HCT116 (cell line): ENCODE measurements around the gene REXO4. TPM values are rescaled to one million over a fixed set of nuclear protein-coding genes. Genes with fewer than 3 reads are reported as not detected.

Experiments
- ATAC-seq: fragments of 200-7000 bp; cut with Tn5 transposase; 2 replicates; pipeline ENCODE4 v1.9.1; 2020; ENCODE audit warnings: mild to moderate bottlenecking, moderate library complexity
- BruUV-seq: library from RNA; stranded (reverse); fragments of 400-500 nt; replicated peaks from 2 replicates; lab custom pipeline; 2021; lab: Mats Ljungman, UMichigan
- CTCF ChIA-PET: fragments of 300-600 bp; sonication (Branson Sonifier 250); formaldehyde crosslinking; loops from one replicate; lab custom pipeline; 2021; ENCODE audit warnings: antibody characterized with exemption; lab: Charles Lee
- POLR2A ChIA-PET: fragments of 300-600, 350-600 bp; sonication (Branson Sonifier 250); formaldehyde crosslinking; loops from one replicate; lab custom pipeline; 2021; ENCODE audit warnings: antibody characterized with exemption; lab: Charles Lee
- RAD21 ChIA-PET, 2 experiments: fragments of 300-600 bp; sonication (Branson Sonifier 250); formaldehyde crosslinking; loops; one replicate each; lab custom pipeline; 2023; ENCODE audit warnings: low total read pairs in 2 of 2; ENCODE audit not compliant: uncharacterized antibody in 2 of 2, unreplicated experiment in 2 of 2, low non-redundant PET in 1 of 2; lab: Charles Lee
- DNase-seq: peaks from one replicate; pipeline ENCODE4 v3.0.0-alpha.2; 2010; ENCODE audit warnings: low read depth, low spot score
- H2AFZ ChIP-seq: fragments of 200-600 bp; shearing (Covaris generic), sonication (generic); 2 replicates; pipeline ENCODE4 v1.6.1; 2017; ENCODE audit warnings: low read depth, mixed run types, mixed read lengths, antibody characterized with exemption, low read length; ENCODE audit not compliant: poor library complexity, severe bottlenecking
- H3K27ac ChIP-seq: 2 replicates; pipeline ENCODE4 v1.5.1; 2012; ENCODE audit warnings: low read depth, low read length
- H3K27me3 ChIP-seq: fragments of 200-600 bp; sonication (generic); 2 replicates; pipeline ENCODE4 v1.6.1; 2016; ENCODE audit warnings: mixed run types, low read length, mixed read lengths; ENCODE audit not compliant: insufficient read depth
- H3K36me3 ChIP-seq, 2 experiments: fragments of 200-500 bp in 1 of 2; fragments of 200-600 bp in 1 of 2; sonication (Bioruptor generic) in 1 of 2; sonication (generic) in 1 of 2; 2 replicates each; pipeline versions ENCODE4 v1.5.1 to v1.6.1; 2014 to 2016; ENCODE audit warnings: low read length in 2 of 2, inconsistent platforms in 1 of 2, mixed read lengths in 1 of 2, mixed run types in 1 of 2; ENCODE audit not compliant: insufficient read depth in 2 of 2, control insufficient read depth in 1 of 2
- H3K4me1 ChIP-seq, 2 experiments: fragments of 200-600 bp in 1 of 2; sonication (generic) in 1 of 2; 2 replicates each; pipeline versions ENCODE4 v1.5.1 to v1.6.1; 2012 to 2017; ENCODE audit warnings: low read length in 2 of 2, inconsistent platforms in 1 of 2, mild to moderate bottlenecking in 1 of 2, mixed read lengths in 1 of 2, mixed run types in 1 of 2, moderate library complexity in 1 of 2; ENCODE audit not compliant: insufficient read depth in 2 of 2, control insufficient read depth in 1 of 2
- H3K4me2 ChIP-seq: fragments of 200-600 bp; sonication (generic); 2 replicates; pipeline ENCODE4 v1.6.1; 2017; ENCODE audit warnings: mixed run types, low read length, mixed read lengths
- H3K4me3 ChIP-seq, 2 experiments: fragments of 200-600 bp in 1 of 2; sonication (generic) in 1 of 2; replicated peaks in 1 of 2; 2 replicates each; pipeline ENCODE4 v1.5.1; 2011 to 2016; ENCODE audit warnings: low read length in 2 of 2, control low read depth in 1 of 2, low read depth in 1 of 2, mild to moderate bottlenecking in 1 of 2, mixed read lengths in 1 of 2, mixed run types in 1 of 2
- H3K79me2 ChIP-seq: fragments of 200-600 bp; sonication (generic); 2 replicates; pipeline ENCODE4 v1.6.1; 2017; ENCODE audit warnings: mild to moderate bottlenecking, mixed run types, low read length, moderate library complexity, mixed read lengths; ENCODE audit not compliant: insufficient read depth
- H3K9ac ChIP-seq: fragments of 200-600 bp; sonication (generic); 2 replicates; pipeline ENCODE4 v1.6.1; 2016; ENCODE audit warnings: low read length, mixed read lengths
- H3K9me2 ChIP-seq: fragments of 200-600 bp; sonication (generic), shearing (Covaris generic); 2 replicates; pipeline ENCODE4 v1.6.1; 2017; ENCODE audit warnings: mixed run types, mild to moderate bottlenecking, moderate library complexity; ENCODE audit not compliant: insufficient read depth
- H3K9me3 ChIP-seq, 2 experiments: fragments of 200-500 bp in 1 of 2; fragments of 200-600 bp in 1 of 2; sonication (Bioruptor generic) in 1 of 2; sonication (generic) in 1 of 2; 2 replicates each; pipeline ENCODE4 v1.6.1; 2014 to 2017; ENCODE audit warnings: low read length in 2 of 2, mixed read lengths in 2 of 2, inconsistent platforms in 1 of 2, low read depth in 1 of 2, mild to moderate bottlenecking in 1 of 2, mixed run types in 1 of 2, moderate library complexity in 1 of 2; ENCODE audit not compliant: control insufficient read depth in 1 of 2, insufficient read depth in 1 of 2
- H4K20me1 ChIP-seq: fragments of 200-600 bp; sonication (generic), shearing (Covaris generic); 2 replicates; pipeline ENCODE4 v1.6.1; 2017; ENCODE audit warnings: mixed run types, mild to moderate bottlenecking, moderate library complexity; ENCODE audit not compliant: insufficient read depth
- CEBPB ChIP-seq: IDR thresholded peaks from 2 replicates; pipeline ENCODE4 v1.6.1; 2012; ENCODE audit warnings: low read depth
- CTCF ChIP-seq, 3 experiments: fragments of 200-600 bp in 1 of 3; sonication (generic) in 1 of 3; IDR thresholded peaks in 2 of 3; conservative IDR thresholded peaks in 1 of 3; 2 replicates each; pipeline ENCODE4 v1.5.1; 2012 to 2017; ENCODE audit warnings: low read depth in 2 of 3, low read length in 2 of 3, antibody characterized with exemption in 1 of 3, borderline replicate concordance in 1 of 3, control low read depth in 1 of 3, mild to moderate bottlenecking in 1 of 3, mixed read lengths in 1 of 3, mixed run types in 1 of 3, moderate library complexity in 1 of 3; ENCODE audit not compliant: insufficient read depth in 1 of 3
- EZH2phosphoT487 ChIP-seq: fragments of 200-600 bp; IDR thresholded peaks from 2 replicates; pipeline ENCODE4 v1.6.1; 2018; ENCODE audit warnings: antibody characterized with exemption, borderline replicate concordance
- JUND ChIP-seq: IDR thresholded peaks from 2 replicates; pipeline ENCODE4 v1.6.1; 2012
- POLR2A ChIP-seq: IDR thresholded peaks from 2 replicates; pipeline ENCODE4 v1.7.0; 2011; ENCODE audit warnings: borderline replicate concordance; ENCODE audit not compliant: insufficient read depth, insufficient read length; ENCODE audit errors: extremely low read depth
- POLR2AphosphoS5 ChIP-seq: IDR thresholded peaks from 2 replicates; pipeline ENCODE4 v1.6.1; 2011; ENCODE audit warnings: mild to moderate bottlenecking, low read depth, low read length, moderate library complexity
- RAD21 ChIP-seq: IDR thresholded peaks from 2 replicates; pipeline ENCODE4 v1.6.1; 2012; ENCODE audit warnings: low read depth, mild to moderate bottlenecking
- SRF ChIP-seq: IDR thresholded peaks from 2 replicates; pipeline ENCODE4 v1.6.1; 2012; ENCODE audit warnings: low read depth
- ZFX ChIP-seq: fragments of 450-650 bp; IDR thresholded peaks from 2 replicates; pipeline ENCODE4 v1.6.1; 2017
- ZNF274 ChIP-seq: fragments of 200-500 bp; sonication (Bioruptor generic); IDR thresholded peaks from 2 replicates; pipeline ENCODE4 v1.6.1; 2014; ENCODE audit warnings: mild to moderate bottlenecking, low read depth, low read length, inconsistent platforms
- intact Hi-C: fragments of 100-400 bp; cut with micrococcal nuclease; formaldehyde crosslinking; loops from 2 replicates; pipeline ENCODE4 v1.10.0; 2022
- total RNA-seq: library from RNA; stranded (reverse); gene quantifications from one replicate; pipeline ENCODE4 v1.2.1, GENCODE V29; 2021; ENCODE audit not compliant: unreplicated experiment
- TF ChIP-seq, protein P1 (sequence below): IDR thresholded peaks from 2 replicates; pipeline ENCODE4 v1.6.1; 2012
- TF ChIP-seq, protein P2 (sequence below): IDR thresholded peaks from 2 replicates; pipeline ENCODE4 v1.6.1; 2011; ENCODE audit warnings: mild to moderate bottlenecking, low read length, moderate library complexity; ENCODE audit not compliant: insufficient replicate concordance; ENCODE audit errors: extremely low read depth
- TF ChIP-seq, protein P3 (sequence below): IDR thresholded peaks from 2 replicates; pipeline ENCODE4 v1.6.1; 2012; ENCODE audit warnings: low read depth

The REXO4 gene
- total RNA-seq, 1 experiment from 2014 or later, result 24.6 TPM

DNA sequence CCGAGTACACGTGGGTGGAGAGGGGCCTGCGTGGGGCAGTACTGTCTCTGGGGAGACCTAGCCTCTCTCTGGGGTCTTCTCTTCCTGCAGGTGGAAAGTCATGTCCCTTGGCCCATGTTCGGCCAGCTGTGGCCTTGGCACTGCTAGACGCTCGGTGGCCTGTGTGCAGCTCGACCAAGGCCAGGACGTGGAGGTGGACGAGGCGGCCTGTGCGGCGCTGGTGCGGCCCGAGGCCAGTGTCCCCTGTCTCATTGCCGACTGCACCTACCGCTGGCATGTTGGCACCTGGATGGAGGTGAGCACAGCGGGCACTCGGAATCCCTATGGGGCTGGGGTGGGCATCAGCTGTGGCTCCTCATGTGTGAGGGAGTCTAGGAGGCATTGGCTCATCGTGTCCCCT, 36.5 kb upstream of the REXO4 start:
- ATAC-seq, result no peak

More for the DNA sequence above, 36.5 kb upstream of the REXO4 start:
- H3K9me3 ChIP-seq, result no peaks in the 10 kb centered on the region
- intact Hi-C loops, result no loop called here
- H3K4me3 ChIP-seq, result no peak overlapping the region
- ChIA-PET CTCF (no interaction called here), RAD21 (no interaction called here)
- H3K4me2 ChIP-seq, result no peak overlapping the region
- no peak for DNase-seq
- no peak for TF ChIP-seq POLR2AphosphoS5
- no peak for TF ChIP-seq CTCF (IDR thresholded peaks at IDR 0.05 in 2 of 3, conservative IDR thresholded peaks at IDR 0.05 in 1 of 3; ENCODE audit: borderline replicate concordance in 1 of 3, insufficient read depth in 1 of 3, low read depth in 2 of 3, low read length in 2 of 3)
- TF ChIP-seq RAD21, result no peak
- TF ChIP-seq, protein P1, sequence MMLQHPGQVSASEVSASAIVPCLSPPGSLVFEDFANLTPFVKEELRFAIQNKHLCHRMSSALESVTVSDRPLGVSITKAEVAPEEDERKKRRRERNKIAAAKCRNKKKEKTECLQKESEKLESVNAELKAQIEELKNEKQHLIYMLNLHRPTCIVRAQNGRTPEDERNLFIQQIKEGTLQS, result no peak
- TF ChIP-seq CEBPB, result no peak
- no peak for TF ChIP-seq POLR2A
- TF ChIP-seq ZFX, result no peak
- no peak for TF ChIP-seq ZNF274
- TF ChIP-seq EZH2phosphoT487, result no peak
- TF ChIP-seq SRF, result no peak
- TF ChIP-seq, protein P2, sequence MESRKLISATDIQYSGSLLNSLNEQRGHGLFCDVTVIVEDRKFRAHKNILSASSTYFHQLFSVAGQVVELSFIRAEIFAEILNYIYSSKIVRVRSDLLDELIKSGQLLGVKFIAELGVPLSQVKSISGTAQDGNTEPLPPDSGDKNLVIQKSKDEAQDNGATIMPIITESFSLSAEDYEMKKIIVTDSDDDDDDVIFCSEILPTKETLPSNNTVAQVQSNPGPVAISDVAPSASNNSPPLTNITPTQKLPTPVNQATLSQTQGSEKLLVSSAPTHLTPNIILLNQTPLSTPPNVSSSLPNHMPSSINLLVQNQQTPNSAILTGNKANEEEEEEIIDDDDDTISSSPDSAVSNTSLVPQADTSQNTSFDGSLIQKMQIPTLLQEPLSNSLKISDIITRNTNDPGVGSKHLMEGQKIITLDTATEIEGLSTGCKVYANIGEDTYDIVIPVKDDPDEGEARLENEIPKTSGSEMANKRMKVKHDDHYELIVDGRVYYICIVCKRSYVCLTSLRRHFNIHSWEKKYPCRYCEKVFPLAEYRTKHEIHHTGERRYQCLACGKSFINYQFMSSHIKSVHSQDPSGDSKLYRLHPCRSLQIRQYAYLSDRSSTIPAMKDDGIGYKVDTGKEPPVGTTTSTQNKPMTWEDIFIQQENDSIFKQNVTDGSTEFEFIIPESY, result no peak
- TF ChIP-seq, protein P3, sequence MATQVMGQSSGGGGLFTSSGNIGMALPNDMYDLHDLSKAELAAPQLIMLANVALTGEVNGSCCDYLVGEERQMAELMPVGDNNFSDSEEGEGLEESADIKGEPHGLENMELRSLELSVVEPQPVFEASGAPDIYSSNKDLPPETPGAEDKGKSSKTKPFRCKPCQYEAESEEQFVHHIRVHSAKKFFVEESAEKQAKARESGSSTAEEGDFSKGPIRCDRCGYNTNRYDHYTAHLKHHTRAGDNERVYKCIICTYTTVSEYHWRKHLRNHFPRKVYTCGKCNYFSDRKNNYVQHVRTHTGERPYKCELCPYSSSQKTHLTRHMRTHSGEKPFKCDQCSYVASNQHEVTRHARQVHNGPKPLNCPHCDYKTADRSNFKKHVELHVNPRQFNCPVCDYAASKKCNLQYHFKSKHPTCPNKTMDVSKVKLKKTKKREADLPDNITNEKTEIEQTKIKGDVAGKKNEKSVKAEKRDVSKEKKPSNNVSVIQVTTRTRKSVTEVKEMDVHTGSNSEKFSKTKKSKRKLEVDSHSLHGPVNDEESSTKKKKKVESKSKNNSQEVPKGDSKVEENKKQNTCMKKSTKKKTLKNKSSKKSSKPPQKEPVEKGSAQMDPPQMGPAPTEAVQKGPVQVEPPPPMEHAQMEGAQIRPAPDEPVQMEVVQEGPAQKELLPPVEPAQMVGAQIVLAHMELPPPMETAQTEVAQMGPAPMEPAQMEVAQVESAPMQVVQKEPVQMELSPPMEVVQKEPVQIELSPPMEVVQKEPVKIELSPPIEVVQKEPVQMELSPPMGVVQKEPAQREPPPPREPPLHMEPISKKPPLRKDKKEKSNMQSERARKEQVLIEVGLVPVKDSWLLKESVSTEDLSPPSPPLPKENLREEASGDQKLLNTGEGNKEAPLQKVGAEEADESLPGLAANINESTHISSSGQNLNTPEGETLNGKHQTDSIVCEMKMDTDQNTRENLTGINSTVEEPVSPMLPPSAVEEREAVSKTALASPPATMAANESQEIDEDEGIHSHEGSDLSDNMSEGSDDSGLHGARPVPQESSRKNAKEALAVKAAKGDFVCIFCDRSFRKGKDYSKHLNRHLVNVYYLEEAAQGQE, result no peak
- TF ChIP-seq JUND, result no peak
- TF ChIP-seq, all 23 proteins: peak for 0
- no peaks in the 10 kb centered on the region for H3K9me2 ChIP-seq
- POLR2A ChIA-PET, result no interaction called here
- H3K36me3 ChIP-seq, result no peaks in the 10 kb centered on the region
- no peak overlapping the region for H3K9ac ChIP-seq
- H3K4me1 ChIP-seq, result peaks cover 21% of the 10 kb centered on the region in 2 experiments
- no peaks in the 10 kb centered on the region for H4K20me1 ChIP-seq
- H3K27me3 ChIP-seq, result no peaks in the 10 kb centered on the region
- H3K27ac ChIP-seq, result no peak overlapping the region
- BruUV-seq, result no TSS peak
- H3K79me2 ChIP-seq, result no peaks in the 10 kb centered on the region
- H2AFZ ChIP-seq, result no peak overlapping the region
